Activated CD8-positive, alpha-beta memory T cell treated with anti-CD3 and anti-CD28 coated beads for 48 hours (primary cell): Measurements from ENCODE around the gene CEP85L.

Experiments used
- DNase-seq, 3 experiments: peaks; one replicate each; pipeline ENCODE4 v3.0.0-alpha.2; 2020; ENCODE audit warnings: low read depth in 2 of 3, low spot score in 2 of 3

CEP85L gene

GRCh38 chr6:118651282-118652050, at the start of gene CEP85L:
Gene CEP85L (minus strand): TSS chr6:118651591. CDS start chr6:118651269, 322 bp downstream.
- DNase-seq, result peak; percentile 71 to 82 (median 74)

GRCh38 chr6:118700531-118700930, 49.1 kb upstream of the CEP85L start:
- DNase-seq, result no peak

GRCh38 chr6:118697554-118697953, 46.2 kb upstream of the CEP85L start:
- no peak for DNase-seq

GRCh38 chr6:118696271-118696670, 44.9 kb upstream of the CEP85L start:
- no peak for DNase-seq

GRCh38 chr6:118693562-118693961, 42.2 kb upstream of the CEP85L start:
- no peak for DNase-seq

GRCh38 chr6:118685823-118686449, 34.5 kb upstream of the CEP85L start:
- no peak for DNase-seq

- no peak for DNase-seq
Measured at GRCh38 chr6:118683881-118684872, 32.8 kb upstream of the CEP85L start.

- no peak for DNase-seq
Measured at GRCh38 chr6:118680452-118681095, 29.2 kb upstream of the CEP85L start.

GRCh38 chr6:118679327-118679901, 28.0 kb upstream of the CEP85L start:
- DNase-seq, result no peak

- DNase-seq, result no peak
Measured at GRCh38 chr6:118678866-118679265, 27.5 kb upstream of the CEP85L start.

- DNase-seq, result no peak
Measured at GRCh38 chr6:118677193-118677592, 25.8 kb upstream of the CEP85L start.

- no peak for DNase-seq
Measured at GRCh38 chr6:118675225-118675624, 23.8 kb upstream of the CEP85L start.

- no peak for DNase-seq
Measured at GRCh38 chr6:118674772-118675171, 23.4 kb upstream of the CEP85L start.

- no peak for DNase-seq
Measured at GRCh38 chr6:118672678-118673077, 21.3 kb upstream of the CEP85L start.

- no peak for DNase-seq
Measured at GRCh38 chr6:118669561-118669960, 18.2 kb upstream of the CEP85L start.

- no peak for DNase-seq
Measured at GRCh38 chr6:118668761-118669385, 17.5 kb upstream of the CEP85L start.

GRCh38 chr6:118667988-118668387, 16.6 kb upstream of the CEP85L start:
- DNase-seq, result no peak

- no peak for DNase-seq
Measured at GRCh38 chr6:118665011-118665410, 13.6 kb upstream of the CEP85L start.

- DNase-seq, result no peak
Measured at GRCh38 chr6:118663993-118664985, 12.9 kb upstream of the CEP85L start.
